ENCODE data around the gene FOXP4. TPM values are rescaled to one million over a fixed set of nuclear protein-coding genes. Genes with fewer than 3 reads are reported as not detected.

Gene FOXP4
- total and polyA plus RNA-seq, 2 of the 13 experiments (the other 11 are each of a cell fraction or from before 2014, with no cell fraction given), result 11.0 to 12.4 TPM

DNA sequence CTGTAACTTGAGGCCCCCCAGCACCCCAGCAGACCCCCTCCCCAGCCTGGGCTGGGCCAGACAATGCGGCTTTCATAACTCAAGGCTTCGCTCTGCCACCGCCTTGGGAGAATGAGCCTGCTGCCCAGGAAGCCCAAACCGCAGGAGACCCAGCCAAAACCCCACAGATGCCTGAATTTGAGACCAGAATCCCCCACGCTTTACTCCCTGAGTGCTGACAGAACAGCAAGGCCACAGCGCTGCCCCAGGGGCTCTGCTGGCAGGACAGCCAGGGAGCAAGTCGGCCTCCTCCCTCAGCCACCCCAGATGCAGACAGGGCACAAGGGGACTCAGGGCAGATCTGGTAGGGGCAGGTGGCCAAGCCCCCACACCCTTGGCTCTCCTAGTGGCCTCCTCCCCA is 94.2 kb downstream of the FOXP4 start:
- H3K36me3 ChIP-seq (replicated peaks in 1 of 2; ENCODE audit: control insufficient read depth in 1 of 2, insufficient read depth in 2 of 2, low read length in 2 of 2), result no peaks in the 10 kb centered on the region
- peaks cover 10 to 88% of the 10 kb centered on the region in 2 experiments for H3K27me3 ChIP-seq (ENCODE audit: control insufficient read depth in 1 of 2, insufficient read depth in 2 of 2, low read length in 2 of 2)
- H3K9ac ChIP-seq (ENCODE audit: insufficient read depth, low read depth, low read length), result no peak overlapping the region
- DNase-seq (ENCODE audit: low spot score) (no peak), FAIRE-seq (no peak), ATAC-seq (no peak)
- no peaks in the 10 kb centered on the region for H4K20me1 ChIP-seq (ENCODE audit: insufficient read depth, low read length)
- no peak overlapping the region for H3K4me2 ChIP-seq (ENCODE audit: low read depth, low read length)
- H3K79me2 ChIP-seq (ENCODE audit: insufficient read depth, low read length), result no peaks in the 10 kb centered on the region
- POLR2A ChIA-PET, result no interaction called here
- no peak overlapping the region for H3K4me3 ChIP-seq (replicated peaks in 1 of 3; ENCODE audit: insufficient read depth in 1 of 3, low read depth in 2 of 3, low read length in 3 of 3)
- TF ChIP-seq, protein P1, sequence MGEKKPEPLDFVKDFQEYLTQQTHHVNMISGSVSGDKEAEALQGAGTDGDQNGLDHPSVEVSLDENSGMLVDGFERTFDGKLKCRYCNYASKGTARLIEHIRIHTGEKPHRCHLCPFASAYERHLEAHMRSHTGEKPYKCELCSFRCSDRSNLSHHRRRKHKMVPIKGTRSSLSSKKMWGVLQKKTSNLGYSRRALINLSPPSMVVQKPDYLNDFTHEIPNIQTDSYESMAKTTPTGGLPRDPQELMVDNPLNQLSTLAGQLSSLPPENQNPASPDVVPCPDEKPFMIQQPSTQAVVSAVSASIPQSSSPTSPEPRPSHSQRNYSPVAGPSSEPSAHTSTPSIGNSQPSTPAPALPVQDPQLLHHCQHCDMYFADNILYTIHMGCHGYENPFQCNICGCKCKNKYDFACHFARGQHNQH (CRISPR knock-in tag; IDR thresholded peaks at IDR 0.05), result no peak
- TF ChIP-seq MIER2 (CRISPR knock-in tag; IDR thresholded peaks at IDR 0.05) (no peak), CSRNP2 (CRISPR knock-in tag; conservative IDR thresholded peaks at IDR 0.05; ENCODE audit: low read depth) (no peak), MEIS1 (CRISPR knock-in tag; IDR thresholded peaks at IDR 0.05; ENCODE audit: borderline replicate concordance) (no peak)
- H3K4me1 ChIP-seq (ENCODE audit: insufficient read depth, low read length), result peaks cover 52% of the 10 kb centered on the region
- H3K27ac ChIP-seq (ENCODE audit: extremely low read length, insufficient read depth, low read length), result no peak overlapping the region
- no TSS peak for BruUV-seq (replicated peaks)
- H2AFZ ChIP-seq (ENCODE audit: low read length), result no peak overlapping the region
- CTCF ChIA-PET (ENCODE audit: low intra/inter-chr PET ratio, low total read pairs), result no interaction called here
- in situ Hi-C loops (cut with HindIII; ENCODE audit: extremely low pct_ligation_motif_present, low pct_unique_long_range_greater_than_20kb) (no loop called here), intact Hi-C loops (cut with micrococcal nuclease; ENCODE audit: unreplicated experiment) (no loop called here)
- H3K9me3 ChIP-seq (ENCODE audit: low read length), result no peaks in the 10 kb centered on the region
- WGBS (ENCODE audit: low lambda C conversion rate), result 58% methylated on average over 5 of the region's 7 CpGs

GRCh38 chr6:41641352-41641925 is 95.3 kb downstream of the FOXP4 start:
- intact Hi-C loops (cut with micrococcal nuclease; ENCODE audit: unreplicated experiment), result no loop called here
- ATAC-seq, result no peak
- no peaks in the 10 kb centered on the region for H3K9me3 ChIP-seq (ENCODE audit: low read length)
- in situ Hi-C loops (cut with HindIII; ENCODE audit: extremely low pct_ligation_motif_present, low pct_unique_long_range_greater_than_20kb), result no loop called here
- H3K79me2 ChIP-seq (ENCODE audit: insufficient read depth, low read length), result no peaks in the 10 kb centered on the region
- H4K20me1 ChIP-seq (ENCODE audit: insufficient read depth, low read length), result no peaks in the 10 kb centered on the region
- peaks cover 61% of the 10 kb centered on the region for H3K4me1 ChIP-seq (ENCODE audit: insufficient read depth, low read length)
- no peak overlapping the region for H3K9ac ChIP-seq (ENCODE audit: insufficient read depth, low read depth, low read length)
- no peak for DNase-seq (ENCODE audit: low spot score)
- no peak overlapping the region for H3K4me2 ChIP-seq (ENCODE audit: low read depth, low read length)
- no peak overlapping the region for H3K4me3 ChIP-seq (replicated peaks in 1 of 3; ENCODE audit: insufficient read depth in 1 of 3, low read depth in 2 of 3, low read length in 3 of 3)
- peaks cover 8 to 90% of the 10 kb centered on the region in 2 experiments; a peak in 4 of 5 replicates for H3K27me3 ChIP-seq (ENCODE audit: control insufficient read depth in 1 of 2, insufficient read depth in 2 of 2, low read length in 2 of 2)
- no peak overlapping the region for H2AFZ ChIP-seq (ENCODE audit: low read length)
- FAIRE-seq, result no peak
- BruUV-seq (replicated peaks), result no TSS peak
- 73% methylated on average over 8 of the region's 9 CpGs for WGBS (ENCODE audit: low lambda C conversion rate)
- no peaks in the 10 kb centered on the region for H3K36me3 ChIP-seq (replicated peaks in 1 of 2; ENCODE audit: control insufficient read depth in 1 of 2, insufficient read depth in 2 of 2, low read length in 2 of 2)
- CTCF ChIA-PET (ENCODE audit: low intra/inter-chr PET ratio, low total read pairs), result no interaction called here
- no peak overlapping the region for H3K27ac ChIP-seq (ENCODE audit: extremely low read length, insufficient read depth, low read length)
- POLR2A ChIA-PET, result no interaction called here
- TF ChIP-seq SOX13 (IDR thresholded peaks at IDR 0.05), result no peak
- no peak for TF ChIP-seq SOX13 (CRISPR knock-in tag; conservative IDR thresholded peaks at IDR 0.05 in 1 of 2, IDR thresholded peaks at IDR 0.05 in 1 of 2)
- TF ChIP-seq REL (CRISPR knock-in tag; conservative IDR thresholded peaks at IDR 0.05), result no peak
- TF ChIP-seq ZNF276 (CRISPR knock-in tag; IDR thresholded peaks at IDR 0.05; ENCODE audit: low read depth), result no peak
- no peak for TF ChIP-seq GPN1 (CRISPR knock-in tag; IDR thresholded peaks at IDR 0.05; ENCODE audit: borderline replicate concordance)
- no peak for TF ChIP-seq KDM6A (CRISPR knock-in tag; IDR thresholded peaks at IDR 0.05; ENCODE audit: low read depth)

Measured in HepG2 (cell line).